Measurements from ENCODE around the gene GMPR2.
A peak's percentile ranks its signal among the peaks of the same experiment; 100 is the strongest.

Gene GMPR2

DNA sequence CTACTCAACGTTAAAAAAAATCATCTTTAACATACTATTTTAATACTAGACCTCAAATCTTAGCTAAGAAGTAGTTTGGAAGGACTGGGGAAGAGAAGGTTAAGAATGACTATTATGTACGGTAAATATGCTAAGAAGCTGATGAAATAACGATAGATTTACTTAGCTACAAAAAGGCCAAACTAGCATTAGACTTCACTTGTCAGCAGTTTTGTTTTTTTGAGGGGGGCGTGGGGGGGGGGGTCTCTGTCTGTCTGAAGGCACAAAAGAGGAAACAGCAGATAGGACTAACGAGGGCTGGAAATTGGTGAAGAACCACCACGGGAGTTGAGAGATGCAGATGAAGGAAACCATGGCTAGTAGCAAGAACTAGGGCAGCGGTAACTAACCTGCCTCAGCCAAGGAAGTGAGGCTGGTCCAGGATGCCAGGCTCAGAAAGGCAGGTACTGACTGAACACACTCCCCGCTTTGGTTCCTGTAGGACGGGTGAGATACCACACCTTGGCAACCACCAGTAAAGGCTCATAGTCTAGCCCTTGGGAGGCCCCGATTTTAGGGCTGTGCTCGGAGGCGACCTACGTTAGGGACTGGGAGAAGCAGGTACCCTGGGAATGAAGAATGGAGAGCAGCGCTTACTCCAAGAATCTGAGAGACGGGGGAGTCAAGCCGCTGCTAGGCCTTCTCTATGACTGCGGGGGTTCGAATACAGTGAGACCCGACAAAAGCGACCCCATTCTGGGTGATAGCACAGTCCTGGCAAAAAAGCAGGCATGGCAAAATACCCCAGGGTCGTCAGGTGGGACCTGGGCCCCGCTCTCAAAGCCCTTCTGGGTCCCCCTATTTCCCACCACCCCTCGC, 1.2 kb upstream of the GMPR2 start:
- peak overlapping the region; percentile 85 for H3K27ac ChIP-seq (ENCODE audit: low read depth, low read length)

GRCh38 chr14:24232121-24232644, 546 bp upstream of the GMPR2 start, which contains the start of gene NEDD8:
TSS of gene NEDD8 (minus strand) at chr14:24232367. CDS start at chr14:24232267, 100 bp downstream.
- Histone ChIP-seq H3K4me1 (ENCODE audit: control insufficient read depth in 1 of 2, insufficient read depth in 2 of 2, low read length in 2 of 2) (peaks cover 22 to 29% of the 10 kb centered on the region in 2 donors), H3K27me3 (ENCODE audit: control insufficient read depth in 1 of 2, insufficient read depth in 2 of 2, low read length in 2 of 2) (no peaks in the 10 kb centered on the region), H3K36me3 (ENCODE audit: control insufficient read depth in 1 of 2, insufficient read depth in 2 of 2, low read length in 2 of 2) (peaks cover 14 to 25% of the 10 kb centered on the region in 2 donors), H3K27ac (ENCODE audit: low read depth, low read length) (peak within 1 kb of the TSS; percentile 85), H3K9me3 (ENCODE audit: control insufficient read depth in 1 of 2, low read length in 2 of 2) (no peaks in the 10 kb centered on the region), H3K9ac (ENCODE audit: low read depth in 1 of 2, low read length in 2 of 2) (peak within 1 kb of the TSS; percentile 92 to 94), H3K4me3 (ENCODE audit: low read depth in 1 of 2, low read length in 2 of 2) (peak within 1 kb of the TSS; percentile 85 to 96)

More for the DNA sequence above, 1.2 kb upstream of the GMPR2 start:
- Histone ChIP-seq H3K4me1 (ENCODE audit: control insufficient read depth in 1 of 2, insufficient read depth in 2 of 2, low read length in 2 of 2) (peaks cover 22 to 29% of the 10 kb centered on the region in 2 donors), H3K9me3 (ENCODE audit: control insufficient read depth in 1 of 2, low read length in 2 of 2) (no peaks in the 10 kb centered on the region), H3K36me3 (ENCODE audit: control insufficient read depth in 1 of 2, insufficient read depth in 2 of 2, low read length in 2 of 2) (peaks cover 8 to 18% of the 10 kb centered on the region in 2 donors), H3K9ac (ENCODE audit: low read depth in 1 of 2, low read length in 2 of 2) (peak overlapping the region; percentile 92 to 94), H3K4me3 (ENCODE audit: low read depth in 1 of 2, low read length in 2 of 2) (peak overlapping the region; percentile 85 to 96), H3K27me3 (ENCODE audit: control insufficient read depth in 1 of 2, insufficient read depth in 2 of 2, low read length in 2 of 2) (no peaks in the 10 kb centered on the region)

DNA sequence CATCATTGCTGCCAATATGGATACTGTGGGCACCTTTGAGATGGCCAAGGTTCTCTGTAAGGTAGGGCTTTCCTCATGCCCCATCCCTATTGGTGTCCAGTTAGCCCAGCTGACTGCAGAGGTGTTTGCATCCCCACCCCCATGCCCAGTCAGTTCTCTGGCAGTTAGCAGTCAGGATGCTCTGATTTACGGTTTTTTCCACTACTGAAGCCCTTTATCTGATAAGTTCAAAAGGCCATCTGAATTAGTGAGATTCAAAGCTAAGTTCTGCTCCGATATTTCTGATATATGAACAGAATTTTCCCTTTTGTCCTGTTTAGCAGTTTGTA, 773 bp downstream of the GMPR2 start:
- Histone ChIP-seq H3K4me3 (ENCODE audit: low read depth in 1 of 2, low read length in 2 of 2) (peak overlapping the region; percentile 85 to 96), H3K9ac (ENCODE audit: low read depth in 1 of 2, low read length in 2 of 2) (peak overlapping the region in 1 of 2 donors; percentile 92)

GRCh38 chr14:24234095-24235005, 1.6 kb downstream of the GMPR2 start:
- Histone ChIP-seq H3K4me3 (ENCODE audit: low read depth in 1 of 2, low read length in 2 of 2) (no peak overlapping the region), H3K27ac (ENCODE audit: low read depth, low read length) (no peak overlapping the region), H3K27me3 (ENCODE audit: control insufficient read depth in 1 of 2, insufficient read depth in 2 of 2, low read length in 2 of 2) (no peaks in the 10 kb centered on the region), H3K9me3 (ENCODE audit: control insufficient read depth in 1 of 2, low read length in 2 of 2) (no peaks in the 10 kb centered on the region), H3K36me3 (ENCODE audit: control insufficient read depth in 1 of 2, insufficient read depth in 2 of 2, low read length in 2 of 2) (peaks cover 29 to 47% of the 10 kb centered on the region in 2 donors), H3K9ac (ENCODE audit: low read depth in 1 of 2, low read length in 2 of 2) (no peak overlapping the region), H3K4me1 (ENCODE audit: control insufficient read depth in 1 of 2, insufficient read depth in 2 of 2, low read length in 2 of 2) (peaks cover 28 to 33% of the 10 kb centered on the region in 2 donors)

More for the DNA sequence above, 773 bp downstream of the GMPR2 start:
- no peaks in the 10 kb centered on the region for H3K9me3 ChIP-seq (ENCODE audit: control insufficient read depth in 1 of 2, low read length in 2 of 2)
- H3K27ac ChIP-seq (ENCODE audit: low read depth, low read length) = no peak overlapping the region
- no peaks in the 10 kb centered on the region for H3K27me3 ChIP-seq (ENCODE audit: control insufficient read depth in 1 of 2, insufficient read depth in 2 of 2, low read length in 2 of 2)
- H3K4me1 ChIP-seq (ENCODE audit: control insufficient read depth in 1 of 2, insufficient read depth in 2 of 2, low read length in 2 of 2) = peaks cover 23 to 29% of the 10 kb centered on the region in 2 donors
- peaks cover 26 to 38% of the 10 kb centered on the region in 2 donors for H3K36me3 ChIP-seq (ENCODE audit: control insufficient read depth in 1 of 2, insufficient read depth in 2 of 2, low read length in 2 of 2)

DNA sequence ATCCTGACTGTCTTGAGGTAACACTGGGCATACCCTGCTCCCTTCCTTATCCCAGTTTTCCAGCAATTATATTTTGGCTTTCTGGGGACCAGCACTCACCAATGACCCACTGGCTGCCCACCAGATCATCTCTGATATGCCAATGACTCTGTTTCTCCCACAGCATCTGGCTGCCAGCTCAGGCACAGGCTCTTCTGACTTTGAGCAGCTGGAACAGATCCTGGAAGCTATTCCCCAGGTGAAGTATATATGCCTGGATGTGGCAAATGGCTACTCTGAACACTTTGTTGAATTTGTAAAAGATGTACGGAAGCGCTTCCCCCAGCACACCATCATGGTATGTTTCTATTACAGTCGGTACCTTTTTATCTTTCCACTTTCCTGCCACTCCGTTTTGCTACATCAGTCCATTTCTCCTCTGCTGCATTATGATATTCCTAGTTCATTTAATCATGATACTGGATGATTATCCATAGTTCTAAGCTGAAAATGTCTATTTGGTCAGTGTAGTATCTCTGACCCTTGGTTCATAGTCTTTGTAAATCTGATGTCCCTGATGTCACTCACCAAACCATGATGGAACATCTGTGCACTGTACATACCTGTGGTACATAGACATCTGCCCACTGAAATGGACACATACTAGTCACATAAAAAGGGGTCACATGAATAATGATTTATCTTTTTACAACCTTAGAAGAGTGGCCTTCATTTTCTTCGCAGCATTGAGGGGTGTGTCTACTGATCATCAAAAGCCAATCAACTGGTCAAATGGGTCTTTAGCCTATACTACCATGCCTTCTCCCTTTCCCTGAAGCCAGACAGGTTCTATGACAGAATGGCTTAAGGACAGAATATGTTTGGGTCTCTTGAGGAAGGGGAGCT, 3.3 kb downstream of the GMPR2 start:
- Histone ChIP-seq H3K4me1 (ENCODE audit: control insufficient read depth in 1 of 2, insufficient read depth in 2 of 2, low read length in 2 of 2) (peaks cover 42 to 46% of the 10 kb centered on the region in 2 donors), H3K9ac (ENCODE audit: low read depth in 1 of 2, low read length in 2 of 2) (no peak overlapping the region), H3K9me3 (ENCODE audit: control insufficient read depth in 1 of 2, low read length in 2 of 2) (no peaks in the 10 kb centered on the region), H3K27me3 (ENCODE audit: control insufficient read depth in 1 of 2, insufficient read depth in 2 of 2, low read length in 2 of 2) (no peaks in the 10 kb centered on the region), H3K27ac (ENCODE audit: low read depth, low read length) (no peak overlapping the region), H3K36me3 (ENCODE audit: control insufficient read depth in 1 of 2, insufficient read depth in 2 of 2, low read length in 2 of 2) (peaks cover 45 to 63% of the 10 kb centered on the region in 2 donors), H3K4me3 (ENCODE audit: low read depth in 1 of 2, low read length in 2 of 2) (no peak overlapping the region)

DNA sequence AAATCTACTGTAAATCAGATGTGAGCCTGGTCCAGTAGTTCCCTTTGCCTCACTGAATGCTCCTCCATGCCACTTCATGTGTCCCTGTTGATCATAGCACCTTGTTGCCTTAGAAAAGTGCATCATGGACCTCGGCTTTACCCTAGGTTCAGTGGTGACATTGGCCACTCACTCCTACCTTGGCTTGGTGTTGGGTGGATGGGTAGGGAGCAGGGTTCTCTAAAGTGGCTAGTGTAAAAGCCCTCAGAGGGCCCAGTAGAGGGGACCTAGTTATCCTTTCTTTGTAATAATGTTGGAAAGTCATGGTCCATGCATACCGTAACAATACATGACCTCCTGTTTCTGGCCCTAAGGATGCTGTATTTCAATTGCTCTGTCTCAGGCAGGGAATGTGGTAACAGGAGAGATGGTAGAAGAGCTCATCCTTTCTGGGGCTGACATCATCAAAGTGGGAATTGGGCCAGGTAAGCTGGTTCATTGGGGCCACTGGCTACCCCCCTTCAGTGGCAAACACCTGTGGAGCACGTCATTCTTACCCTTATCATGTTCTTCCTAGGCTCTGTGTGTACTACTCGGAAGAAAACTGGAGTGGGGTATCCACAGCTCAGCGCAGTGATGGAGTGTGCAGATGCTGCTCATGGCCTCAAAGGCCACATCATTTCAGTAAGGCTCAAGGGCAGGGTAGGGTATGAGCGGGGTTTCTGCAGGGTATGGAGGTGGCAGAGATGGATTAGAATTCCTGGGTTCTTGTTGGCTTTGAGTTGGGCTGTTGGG, 4.1 kb downstream of the GMPR2 start:
- H3K36me3 ChIP-seq (ENCODE audit: control insufficient read depth in 1 of 2, insufficient read depth in 2 of 2, low read length in 2 of 2) = peaks cover 47 to 64% of the 10 kb centered on the region in 2 donors
- peaks cover 43 to 48% of the 10 kb centered on the region in 2 donors for H3K4me1 ChIP-seq (ENCODE audit: control insufficient read depth in 1 of 2, insufficient read depth in 2 of 2, low read length in 2 of 2)
- H3K9me3 ChIP-seq (ENCODE audit: control insufficient read depth in 1 of 2, low read length in 2 of 2) = no peaks in the 10 kb centered on the region
- no peaks in the 10 kb centered on the region for H3K27me3 ChIP-seq (ENCODE audit: control insufficient read depth in 1 of 2, insufficient read depth in 2 of 2, low read length in 2 of 2)
- H3K9ac ChIP-seq (ENCODE audit: low read depth in 1 of 2, low read length in 2 of 2) = no peak overlapping the region
- H3K4me3 ChIP-seq (ENCODE audit: low read depth in 1 of 2, low read length in 2 of 2) = no peak overlapping the region
- H3K27ac ChIP-seq (ENCODE audit: low read depth, low read length) = no peak overlapping the region

DNA sequence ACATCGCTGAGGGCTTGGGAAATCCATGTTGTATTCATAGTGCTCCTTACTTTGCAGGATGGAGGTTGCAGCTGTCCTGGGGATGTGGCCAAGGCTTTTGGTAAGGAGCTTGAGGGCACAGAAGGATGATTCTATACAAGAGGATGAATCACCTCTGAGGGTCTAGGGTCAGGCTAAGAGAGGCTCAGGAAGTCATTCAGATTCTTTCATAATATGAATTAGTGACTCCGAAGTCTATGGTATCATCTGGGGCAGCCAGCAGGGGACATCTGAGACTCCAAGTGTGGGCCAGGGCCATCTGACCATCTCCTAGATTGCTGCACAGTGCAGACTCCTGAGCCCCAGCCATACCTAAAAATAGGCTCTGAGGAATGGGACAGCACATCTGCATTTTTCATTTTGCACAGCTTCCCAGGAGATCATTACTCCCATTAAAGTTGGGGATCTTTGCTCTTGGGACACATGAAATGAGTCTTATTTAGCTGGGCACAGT, 4.8 kb downstream of the GMPR2 start:
- Histone ChIP-seq H3K9ac (ENCODE audit: low read depth in 1 of 2, low read length in 2 of 2) (no peak overlapping the region), H3K27me3 (ENCODE audit: control insufficient read depth in 1 of 2, insufficient read depth in 2 of 2, low read length in 2 of 2) (no peaks in the 10 kb centered on the region), H3K4me1 (ENCODE audit: control insufficient read depth in 1 of 2, insufficient read depth in 2 of 2, low read length in 2 of 2) (peaks cover 44 to 48% of the 10 kb centered on the region in 2 donors), H3K9me3 (ENCODE audit: control insufficient read depth in 1 of 2, low read length in 2 of 2) (no peaks in the 10 kb centered on the region), H3K36me3 (ENCODE audit: control insufficient read depth in 1 of 2, insufficient read depth in 2 of 2, low read length in 2 of 2) (peaks cover 47 to 64% of the 10 kb centered on the region in 2 donors), H3K27ac (ENCODE audit: low read depth, low read length) (no peak overlapping the region), H3K4me3 (ENCODE audit: low read depth in 1 of 2, low read length in 2 of 2) (no peak overlapping the region)

- no peak overlapping the region for H3K27ac ChIP-seq (ENCODE audit: low read depth, low read length)
- H3K36me3 ChIP-seq (ENCODE audit: control insufficient read depth in 1 of 2, insufficient read depth in 2 of 2, low read length in 2 of 2) = peaks cover 47 to 64% of the 10 kb centered on the region in 2 donors
- H3K27me3 ChIP-seq (ENCODE audit: control insufficient read depth in 1 of 2, insufficient read depth in 2 of 2, low read length in 2 of 2) = no peaks in the 10 kb centered on the region
- no peaks in the 10 kb centered on the region for H3K9me3 ChIP-seq (ENCODE audit: control insufficient read depth in 1 of 2, low read length in 2 of 2)
- no peak overlapping the region for H3K4me3 ChIP-seq (ENCODE audit: low read depth in 1 of 2, low read length in 2 of 2)
- H3K9ac ChIP-seq (ENCODE audit: low read depth in 1 of 2, low read length in 2 of 2) = no peak overlapping the region
- H3K4me1 ChIP-seq (ENCODE audit: control insufficient read depth in 1 of 2, insufficient read depth in 2 of 2, low read length in 2 of 2) = peaks cover 44 to 47% of the 10 kb centered on the region in 2 donors
Observed at GRCh38 chr14:24238123-24238522, 5.4 kb downstream of the GMPR2 start.

Measured in duodenal mucosa (tissue), 2 donors.